VCaP (cell line): ENCODE results near the gene HELZ2.
A peak's percentile ranks its signal among the peaks of the same experiment; 100 is the strongest.

Experiments used
- H3K27ac ChIP-seq: fragments of 450-650 bp; 2 replicates; pipeline ENCODE4 v1.5.1; 2017
- CTCF ChIP-seq: fragments of 450-650 bp; conservative IDR thresholded peaks from 2 replicates; pipeline ENCODE4 v1.5.1; 2017; ENCODE audit warnings: mild to moderate bottlenecking, moderate library complexity

Gene HELZ2

DNA sequence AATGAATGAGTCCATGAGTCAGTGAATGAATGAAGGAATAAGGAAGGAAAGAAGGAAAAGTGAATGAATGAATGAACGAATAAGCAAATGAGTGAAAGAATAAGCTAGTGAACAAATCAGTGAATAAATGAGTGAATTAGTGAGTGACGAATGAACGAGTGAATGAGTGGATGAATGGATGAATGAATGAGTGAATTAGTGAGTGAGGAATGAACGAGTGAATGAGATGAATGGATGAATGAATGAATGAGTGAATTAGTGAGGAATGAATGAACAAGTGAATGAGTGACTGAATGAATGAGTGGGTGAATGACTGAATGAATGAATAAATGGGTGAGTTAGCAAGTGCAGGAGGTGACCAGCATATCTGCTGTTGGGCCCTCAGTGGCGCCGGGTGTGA, 30.3 kb downstream of the HELZ2 start:
- TF ChIP-seq CTCF, result no peak
- peak overlapping the region; percentile 95 for H3K27ac ChIP-seq

DNA sequence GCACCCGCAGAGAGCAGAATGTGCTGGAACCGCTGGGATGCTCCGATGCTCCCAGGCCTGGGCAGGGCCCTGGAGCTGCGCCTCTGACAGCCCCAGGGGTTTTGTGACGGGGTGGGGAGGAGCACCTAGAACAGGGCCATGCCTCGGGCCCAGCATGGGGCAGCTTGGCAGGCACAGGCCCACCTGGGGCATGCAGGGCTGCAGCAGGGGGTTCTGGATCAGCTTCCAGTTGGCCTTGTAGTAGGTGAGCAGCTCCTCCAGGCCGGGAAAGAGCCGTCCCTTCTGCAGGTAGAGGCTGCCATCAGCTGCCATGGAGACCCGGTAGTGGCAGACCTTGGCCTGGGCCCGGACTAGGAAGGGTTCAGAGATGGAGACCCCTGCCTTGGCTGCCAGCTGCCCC, 30.9 kb downstream of the HELZ2 start:
- peak overlapping the region; percentile 95 for H3K27ac ChIP-seq
- TF ChIP-seq CTCF, result no peak

DNA sequence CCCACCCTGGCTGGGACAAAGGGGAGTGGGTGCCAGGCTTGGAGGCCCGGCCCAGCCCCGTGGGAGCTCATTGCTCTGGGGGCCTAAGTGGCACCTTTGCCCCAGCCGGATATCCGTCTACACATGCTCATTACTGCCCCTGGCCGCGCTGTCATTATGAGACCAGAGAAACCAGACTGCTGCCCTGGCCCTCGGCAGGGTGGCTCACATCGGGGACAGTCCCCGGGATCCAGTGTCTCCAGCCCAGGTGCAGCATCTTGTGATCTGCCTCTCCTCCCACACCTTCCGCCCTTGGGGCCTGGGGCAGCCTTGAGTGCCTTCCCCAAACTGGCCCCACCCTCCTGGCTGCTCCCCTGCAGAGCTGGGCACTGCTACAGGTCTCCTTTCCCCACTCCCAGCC, 31.3 kb downstream of the HELZ2 start:
- H3K27ac ChIP-seq, result peak overlapping the region; percentile 95
- no peak for TF ChIP-seq CTCF

- peak overlapping the region; percentile 95 for H3K27ac ChIP-seq
- TF ChIP-seq CTCF, result no peak
Observed at GRCh38 chr20:63542031-63542559, 31.9 kb downstream of the HELZ2 start.

DNA sequence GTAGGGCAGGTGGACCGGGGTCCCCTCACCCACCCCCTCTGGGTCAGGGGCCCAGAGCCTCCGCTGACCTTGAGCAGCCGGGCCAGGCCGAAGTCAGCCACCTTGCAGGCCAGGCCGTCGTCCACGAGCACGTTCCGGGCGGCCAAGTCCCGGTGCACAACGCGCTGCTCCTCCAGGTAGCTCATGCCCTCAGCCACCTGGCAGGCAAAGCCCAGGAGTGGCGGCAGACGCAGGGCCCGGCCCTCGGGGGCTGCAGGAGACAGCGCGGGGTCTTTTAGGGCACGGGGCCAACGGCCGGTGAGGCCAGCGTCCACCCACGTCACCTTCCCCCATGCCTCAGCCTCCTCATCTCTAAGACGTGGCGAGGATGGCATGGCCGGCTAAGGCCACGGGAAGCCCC, 32.7 kb downstream of the HELZ2 start:
- no peak for TF ChIP-seq CTCF
- H3K27ac ChIP-seq, result peak overlapping the region; percentile 95

DNA sequence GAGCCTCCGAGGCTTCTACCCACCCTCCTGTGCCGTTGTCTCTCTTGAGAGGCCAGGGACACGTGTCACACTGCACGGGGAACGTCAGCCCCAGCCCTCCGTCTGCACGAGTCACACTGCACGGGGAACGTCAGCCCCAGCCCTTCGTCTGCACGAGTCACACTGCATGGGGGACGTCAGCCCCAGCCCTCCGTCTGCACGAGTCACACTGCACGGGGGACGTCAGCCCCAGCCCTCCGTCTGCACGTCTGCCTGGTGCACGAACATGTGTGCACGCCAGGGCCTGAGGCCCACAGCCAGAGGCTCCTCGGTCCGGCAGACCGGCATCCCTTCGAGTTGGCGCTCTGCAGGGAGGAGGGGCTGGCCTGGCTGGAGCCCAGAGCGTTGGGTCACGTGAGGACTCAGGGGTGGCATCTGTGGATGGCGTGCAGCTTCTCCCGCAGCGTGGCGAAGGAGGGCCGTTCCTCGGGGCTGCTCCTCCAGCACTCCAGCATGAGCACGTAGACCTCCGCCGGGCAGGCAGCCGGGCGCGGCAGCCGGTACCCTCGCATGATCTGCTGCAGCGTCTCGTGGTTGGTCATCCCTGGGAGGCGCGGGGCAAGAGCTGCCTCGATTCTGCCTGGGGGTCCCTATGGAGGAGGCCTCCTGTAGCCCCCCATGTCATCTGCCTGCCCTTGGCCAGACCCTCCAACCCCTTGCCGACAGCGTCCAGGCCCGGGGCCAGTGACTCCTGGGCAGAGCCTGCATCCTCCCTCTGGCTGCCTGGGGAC, 33.4 kb downstream of the HELZ2 start:
- no peak for TF ChIP-seq CTCF

DNA sequence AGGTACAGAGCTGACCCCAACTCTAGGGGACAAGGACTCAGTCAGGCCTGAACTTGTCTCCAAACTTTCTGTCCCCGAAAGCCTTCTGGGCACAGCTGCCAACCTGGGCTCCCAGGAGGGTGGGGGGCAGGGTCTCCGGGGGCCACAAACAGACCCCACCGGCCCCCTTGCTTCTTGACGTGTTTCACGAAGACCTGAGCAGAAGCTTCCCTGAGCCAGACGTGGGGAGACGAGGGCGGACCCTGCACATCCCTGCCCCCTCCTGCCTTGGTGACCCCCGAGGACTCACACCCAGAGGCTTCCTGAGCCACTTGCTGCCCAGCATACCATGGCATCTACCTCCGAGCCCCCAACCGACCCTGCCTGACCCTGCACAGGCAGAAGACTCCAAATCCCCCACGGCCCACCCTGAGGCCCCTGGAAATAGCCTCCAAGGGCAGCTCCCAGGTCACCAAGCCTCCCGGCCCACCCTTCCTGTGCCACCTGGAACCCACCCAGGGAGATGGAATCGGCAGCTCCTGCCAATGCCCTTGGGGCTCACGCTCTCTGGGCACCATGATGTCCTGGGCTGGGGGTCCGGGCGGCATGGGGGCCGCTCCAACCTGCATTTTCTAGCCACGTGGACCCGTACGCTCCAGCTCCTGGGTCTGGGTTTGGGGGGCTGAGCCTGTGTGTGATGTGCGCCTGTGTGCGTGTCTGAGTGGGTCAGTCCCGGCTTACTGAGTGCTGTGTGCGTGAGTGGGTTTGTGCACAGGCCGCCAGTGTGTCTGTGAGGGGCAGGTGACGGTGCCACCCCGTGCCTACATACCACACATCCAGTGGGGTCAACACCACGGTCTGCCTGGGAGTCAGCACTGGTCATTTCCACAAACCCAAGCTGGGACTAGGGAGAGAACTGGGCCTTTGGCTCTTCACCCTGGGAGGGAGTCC, 34.3 kb downstream of the HELZ2 start:
- TF ChIP-seq CTCF, result no peak

More for the DNA sequence above, 33.4 kb downstream of the HELZ2 start:
- H3K27ac ChIP-seq, result peak overlapping the region; percentile 95

More for the DNA sequence above, 34.3 kb downstream of the HELZ2 start:
- H3K27ac ChIP-seq, result peak overlapping the region; percentile 95
